GM10266 (cell line): ENCODE data around the gene PHKG2.

Source experiments
- DNase-seq: peaks from one replicate; pipeline ENCODE4 v3.0.0; 2012; ENCODE audit errors: extremely low spot score
- TF ChIP-seq, protein P1 (sequence below): IDR thresholded peaks from 2 replicates; pipeline ENCODE4 v1.5.1; 2012; ENCODE audit warnings: mild to moderate bottlenecking, low read depth; ENCODE audit not compliant: control insufficient read depth, insufficient read depth; ENCODE audit errors: missing control alignments

The PHKG2 gene

DNA sequence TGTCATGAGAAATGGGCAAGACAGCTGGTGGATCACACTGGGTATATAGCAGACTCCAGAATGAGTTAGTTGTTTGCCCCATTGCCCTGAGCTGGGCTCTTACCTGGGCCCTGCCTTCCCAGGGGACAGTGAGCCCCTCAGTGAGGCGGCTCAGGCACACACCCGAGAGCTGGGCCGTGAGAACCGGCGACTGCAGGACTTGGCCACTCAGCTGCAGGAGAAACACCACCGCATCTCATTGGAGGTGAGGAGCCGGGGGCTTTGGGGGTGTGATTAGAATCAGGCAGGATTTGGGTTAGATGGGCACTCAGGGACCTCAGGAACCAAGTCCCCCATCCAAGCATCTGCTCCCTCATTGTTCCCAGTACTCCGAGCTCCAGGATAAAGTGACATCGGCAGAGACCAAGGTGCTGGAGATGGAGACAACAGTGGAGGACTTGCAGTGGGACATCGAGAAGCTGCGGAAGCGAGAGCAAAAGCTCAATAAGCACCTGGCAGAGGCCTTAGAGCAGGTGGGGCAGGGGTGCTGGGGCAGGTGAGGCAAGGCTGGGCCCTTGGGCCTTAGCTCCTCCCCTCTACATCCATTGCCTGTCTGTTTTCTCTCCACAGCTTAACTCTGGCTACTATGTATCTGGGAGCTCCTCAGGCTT lies 16.7 kb downstream of the PHKG2 start:
- TF ChIP-seq, protein P1, sequence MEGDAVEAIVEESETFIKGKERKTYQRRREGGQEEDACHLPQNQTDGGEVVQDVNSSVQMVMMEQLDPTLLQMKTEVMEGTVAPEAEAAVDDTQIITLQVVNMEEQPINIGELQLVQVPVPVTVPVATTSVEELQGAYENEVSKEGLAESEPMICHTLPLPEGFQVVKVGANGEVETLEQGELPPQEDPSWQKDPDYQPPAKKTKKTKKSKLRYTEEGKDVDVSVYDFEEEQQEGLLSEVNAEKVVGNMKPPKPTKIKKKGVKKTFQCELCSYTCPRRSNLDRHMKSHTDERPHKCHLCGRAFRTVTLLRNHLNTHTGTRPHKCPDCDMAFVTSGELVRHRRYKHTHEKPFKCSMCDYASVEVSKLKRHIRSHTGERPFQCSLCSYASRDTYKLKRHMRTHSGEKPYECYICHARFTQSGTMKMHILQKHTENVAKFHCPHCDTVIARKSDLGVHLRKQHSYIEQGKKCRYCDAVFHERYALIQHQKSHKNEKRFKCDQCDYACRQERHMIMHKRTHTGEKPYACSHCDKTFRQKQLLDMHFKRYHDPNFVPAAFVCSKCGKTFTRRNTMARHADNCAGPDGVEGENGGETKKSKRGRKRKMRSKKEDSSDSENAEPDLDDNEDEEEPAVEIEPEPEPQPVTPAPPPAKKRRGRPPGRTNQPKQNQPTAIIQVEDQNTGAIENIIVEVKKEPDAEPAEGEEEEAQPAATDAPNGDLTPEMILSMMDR = no peak
- no peak for DNase-seq

DNA sequence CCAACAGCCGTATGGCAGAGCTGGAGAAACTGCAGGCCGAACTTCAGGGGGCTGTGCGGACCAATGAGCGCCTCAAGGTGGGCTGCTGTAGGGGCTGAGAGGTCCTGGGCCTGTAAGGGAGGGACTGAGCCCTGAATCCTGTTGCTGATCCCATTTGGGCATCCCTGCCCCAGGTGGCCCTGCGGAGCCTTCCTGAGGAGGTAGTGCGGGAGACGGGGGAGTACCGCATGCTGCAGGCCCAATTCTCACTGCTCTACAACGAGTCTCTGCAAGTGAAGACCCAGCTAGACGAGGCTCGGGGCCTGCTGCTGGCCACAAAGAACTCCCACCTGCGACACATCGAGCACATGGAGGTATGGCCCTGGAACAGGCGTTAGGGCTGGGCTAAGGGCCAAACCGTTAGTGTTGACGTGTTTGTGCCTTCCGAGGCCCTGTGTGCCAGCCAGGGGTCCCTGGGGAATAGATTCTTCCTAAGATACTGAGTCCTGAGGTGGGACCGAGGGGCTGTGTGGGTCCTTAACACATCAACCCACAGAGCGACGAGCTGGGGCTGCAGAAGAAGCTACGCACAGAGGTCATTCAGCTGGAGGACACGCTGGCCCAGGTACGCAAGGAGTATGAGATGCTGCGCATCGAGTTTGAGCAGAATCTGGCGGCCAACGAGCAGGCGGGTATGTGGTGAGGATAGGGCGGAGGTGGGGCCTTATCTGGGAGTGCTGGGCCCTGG lies 18.1 kb downstream of the PHKG2 start:
- DNase-seq = no peak
- TF ChIP-seq, protein P1 = no peak

DNA sequence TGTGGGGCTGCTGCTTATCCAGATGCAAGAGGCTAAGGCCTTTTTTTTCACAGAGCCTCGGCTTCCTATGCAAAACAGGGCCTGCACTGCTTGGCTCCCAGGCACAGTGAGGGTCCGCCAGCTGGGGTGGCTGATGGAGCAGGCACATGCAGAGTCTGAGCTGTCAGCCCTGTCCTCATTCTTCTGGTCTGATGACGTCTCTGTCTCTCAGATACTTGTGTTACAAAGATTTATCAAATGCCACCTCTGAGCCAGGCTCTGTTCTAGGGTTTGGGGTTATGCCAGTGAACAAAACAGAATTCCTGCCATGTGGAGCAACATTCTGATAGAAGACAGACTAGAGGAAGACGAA lies 18.7 kb downstream of the PHKG2 start:
- DNase-seq = no peak

DNA sequence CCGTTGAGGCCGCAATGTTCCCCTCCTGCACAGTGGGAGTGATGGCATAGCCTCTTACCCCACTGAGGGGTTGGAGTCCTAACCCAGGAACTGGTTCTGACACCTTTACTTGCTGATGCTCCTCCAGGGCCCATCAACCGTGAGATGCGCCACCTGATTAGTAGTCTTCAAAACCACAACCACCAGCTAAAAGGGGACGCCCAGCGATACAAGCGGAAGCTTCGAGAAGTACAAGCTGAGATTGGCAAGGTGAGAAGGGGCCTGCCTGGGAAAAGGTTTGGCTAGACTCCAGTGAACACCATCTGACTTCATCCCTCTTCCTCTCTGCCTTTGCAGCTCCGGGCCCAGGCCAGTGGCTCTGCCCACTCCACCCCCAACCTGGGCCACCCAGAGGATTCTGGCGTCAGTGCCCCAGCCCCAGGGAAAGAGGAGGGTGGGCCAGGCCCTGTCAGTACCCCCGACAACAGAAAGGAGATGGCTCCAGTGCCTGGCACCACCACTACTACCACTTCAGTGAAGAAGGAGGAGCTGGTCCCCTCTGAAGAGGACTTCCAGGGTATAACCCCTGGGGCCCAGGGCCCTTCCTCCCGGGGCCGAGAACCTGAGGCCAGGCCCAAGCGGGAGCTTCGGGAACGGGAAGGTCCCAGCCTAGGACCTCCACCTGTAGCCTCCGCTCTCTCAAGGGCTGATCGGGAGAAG lies 19.7 kb downstream of the PHKG2 start:
- TF ChIP-seq, protein P1 = no peak
- no peak for DNase-seq

More for the DNA sequence above, 18.7 kb downstream of the PHKG2 start:
- TF ChIP-seq, protein P1 = no peak

DNA sequence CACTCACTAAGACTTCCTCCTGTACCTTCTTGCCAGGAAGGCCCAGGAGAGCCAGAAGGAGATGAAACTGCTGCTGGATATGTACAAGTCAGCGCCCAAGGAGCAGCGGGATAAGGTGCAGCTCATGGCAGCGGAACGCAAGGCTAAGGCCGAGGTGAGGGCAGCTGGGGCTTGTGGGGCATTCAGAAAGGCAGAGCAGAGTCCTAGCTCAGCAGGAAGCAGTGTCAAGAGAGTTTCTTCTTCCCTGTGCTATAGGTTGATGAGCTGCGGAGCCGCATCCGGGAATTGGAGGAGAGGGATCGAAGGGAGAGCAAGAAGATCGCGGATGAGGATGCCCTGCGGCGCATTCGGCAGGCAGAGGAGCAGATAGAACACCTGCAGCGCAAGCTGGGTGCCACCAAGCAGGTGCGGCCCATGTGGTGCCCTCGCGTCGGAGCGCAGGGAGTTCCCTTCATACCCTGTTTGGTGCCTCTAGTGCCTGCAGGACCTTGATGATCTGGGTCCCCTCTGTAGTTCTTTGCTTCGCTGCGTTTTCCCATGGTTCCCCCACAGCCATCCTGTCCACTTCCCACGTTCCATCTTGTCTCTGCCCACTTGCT lies 20.5 kb downstream of the PHKG2 start:
- no peak for DNase-seq
- TF ChIP-seq, protein P1 = no peak

DNA sequence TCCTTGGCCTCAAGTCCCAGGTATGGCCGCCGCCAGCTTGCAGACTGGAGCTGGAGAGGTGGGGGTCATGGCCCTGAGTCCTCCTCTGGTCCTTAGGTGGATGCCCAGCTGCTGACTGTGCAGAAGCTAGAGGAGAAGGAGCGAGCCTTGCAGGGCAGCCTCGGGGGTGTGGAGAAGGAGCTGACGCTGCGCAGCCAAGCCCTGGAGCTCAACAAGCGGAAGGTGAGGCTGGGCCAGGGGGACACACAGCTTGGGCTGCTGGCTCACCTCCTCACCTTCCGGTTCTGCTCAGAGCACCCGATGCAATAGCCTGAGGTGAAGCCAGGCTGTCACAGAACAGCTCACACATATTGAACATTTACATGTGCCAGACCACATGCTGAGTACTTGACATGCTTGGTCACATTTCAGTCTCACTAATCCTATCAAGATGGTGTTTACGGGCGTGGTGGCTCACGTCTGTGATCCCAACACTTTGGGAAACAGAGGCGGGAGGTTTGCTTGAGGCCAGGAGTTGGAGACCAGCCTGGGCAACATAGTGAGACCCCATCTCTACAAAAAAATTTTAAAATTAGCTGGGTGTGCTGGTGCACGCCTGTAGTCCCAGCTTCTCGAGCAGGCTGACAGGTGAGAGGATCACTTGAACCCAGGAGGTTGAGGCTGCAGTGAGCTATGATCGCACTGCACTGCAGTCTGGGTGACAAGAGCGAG lies 21.3 kb downstream of the PHKG2 start:
- no peak for DNase-seq

More for the DNA sequence above, 21.3 kb downstream of the PHKG2 start:
- TF ChIP-seq, protein P1 = no peak
